Esophagus squamous epithelium (tissue), 5 donors: Measurements from ENCODE around the gene COL5A2. TPM values are rescaled to one million over a fixed set of nuclear protein-coding genes. Genes with fewer than 3 reads are reported as not detected.

ENCODE experiments used
- DNase-seq: peaks from one replicate; lab custom pipeline; 2025; lab: John Stamatoyannopoulos, UW
- H3K27ac ChIP-seq, 4 donors: fragments of 200-600 bp; sonication (generic); one replicate each; pipeline ENCODE4 v1.5.1; 2016 to 2019; ENCODE audit warnings: mild to moderate bottlenecking in 1 of 4
- H3K27me3 ChIP-seq, 4 donors: fragments of 200-600 bp; sonication (generic); 1 replicate in 3 of 4; 2 replicates in 1 of 4; pipeline versions ENCODE4 v1.5.1 to v1.6.0; 2017 to 2021; ENCODE audit warnings: antibody characterized with exemption in 1 of 4
- H3K36me3 ChIP-seq, 3 donors: fragments of 200-600 bp; sonication (generic); one replicate each; pipeline ENCODE4 v1.5.1; 2016 to 2019
- H3K4me1 ChIP-seq, 3 donors: fragments of 200-600 bp; sonication (generic); one replicate each; pipeline ENCODE4 v1.5.1; 2017 to 2019
- H3K4me3 ChIP-seq, 4 donors: fragments of 200-600 bp; sonication (generic); 1 replicate in 3 of 4; 2 replicates in 1 of 4; pipeline ENCODE4 v1.5.1; 2016 to 2019; ENCODE audit warnings: mild to moderate bottlenecking in 2 of 4, moderate library complexity in 1 of 4
- H3K9me3 ChIP-seq, 3 donors: fragments of 200-600 bp; sonication (generic); one replicate each; pipeline ENCODE4 v1.5.1; 2016 to 2019
- CTCF ChIP-seq, 6 experiments: fragments of 450-650 bp in 4 of 6; fragments of 200-600 bp in 2 of 6; sonication (generic) in 2 of 6; IDR thresholded peaks; one replicate each; pipeline ENCODE4 v1.5.1; 2016 to 2019; ENCODE audit warnings: antibody characterized with exemption in 6 of 6, mild to moderate bottlenecking in 4 of 6, moderate library complexity in 4 of 6
- POLR2A ChIP-seq, 4 donors: fragments of 450-650 bp; IDR thresholded peaks; one replicate each; pipeline ENCODE4 v1.6.1; 2017; ENCODE audit warnings: antibody characterized with exemption in 4 of 4, mild to moderate bottlenecking in 4 of 4, moderate library complexity in 3 of 4
- WGBS, 2 donors: methylation state at CpG; one replicate each; pipeline ENCODE4 v1.1.5; 2018; 5-methylcytosine and 5-hydroxymethylcytosine counted together
- intact Hi-C: fragments of 100-400 bp; cut with DNase I; formaldehyde crosslinking; loops from one replicate; pipeline ENCODE4 v1.15.0; 2022
- total RNA-seq, 4 donors: library from RNA; depleted of rRNA; stranded (reverse); fragments of >200 nt; gene quantifications; one replicate each; pipeline ENCODE4 v1.1.0, GENCODE V29; 2016
- donor health status: DM: yes; HTN: yes; CAD: no.

COL5A2 gene
- total RNA-seq, 4 donors from 2014 or later: 5.6 to 34.3 (median 13.4) TPM

GRCh38 chr2:189057316-189057715 lies 122.2 kb downstream of the COL5A2 start:
- no peaks in the 10 kb centered on the region for H3K9me3 ChIP-seq
- no peaks in the 10 kb centered on the region for H3K4me1 ChIP-seq
- no peak for DNase-seq
- no peak for TF ChIP-seq CTCF (IDR thresholded peaks at IDR 0.05)
- TF ChIP-seq POLR2A (IDR thresholded peaks at IDR 0.05): no peak
- intact Hi-C loops: no loop called here
- H3K27me3 ChIP-seq: no peaks in the 10 kb centered on the region
- H3K27ac ChIP-seq: no peak overlapping the region
- H3K4me3 ChIP-seq: no peak overlapping the region
- H3K36me3 ChIP-seq: peaks cover 0 to 24% (median 5%) of the 10 kb centered on the region in 3 donors
- 78 to 94% methylated on average over 2 of the region's 2 CpGs for WGBS, 2 donors

- WGBS, 2 donors: 57 to 60% methylated on average over 4 of the region's 4 CpGs
Measured at GRCh38 chr2:189056200-189057106, 123.1 kb downstream of the COL5A2 start.

GRCh38 chr2:189050165-189050712 lies 129.3 kb downstream of the COL5A2 start:
- Histone ChIP-seq H3K9me3 (no peaks in the 10 kb centered on the region), H3K27ac (no peak overlapping the region), H3K4me3 (no peak overlapping the region), H3K27me3 (no peaks in the 10 kb centered on the region), H3K36me3 (peaks cover 0 to 56% (median 5%) of the 10 kb centered on the region in 3 donors), H3K4me1 (no peaks in the 10 kb centered on the region)
- WGBS, 2 donors: 74 to 85% methylated on average over 6 to 7 of the region's 7 CpGs
- intact Hi-C loops: no loop called here
- TF ChIP-seq CTCF (IDR thresholded peaks at IDR 0.05) (no peak), POLR2A (IDR thresholded peaks at IDR 0.05) (no peak)
- DNase-seq: no peak

More at GRCh38 chr2:189056200-189057106, 123.1 kb downstream of the COL5A2 start:
- H3K27ac ChIP-seq: no peak overlapping the region
- H3K9me3 ChIP-seq: no peaks in the 10 kb centered on the region
- TF ChIP-seq CTCF (IDR thresholded peaks at IDR 0.05) (no peak), POLR2A (IDR thresholded peaks at IDR 0.05) (no peak)
- no peak overlapping the region for H3K4me3 ChIP-seq
- H3K27me3 ChIP-seq: no peaks in the 10 kb centered on the region
- no peaks in the 10 kb centered on the region for H3K4me1 ChIP-seq
- DNase-seq: no peak
- intact Hi-C loops: no loop called here
- peaks cover 0 to 29% (median 5%) of the 10 kb centered on the region in 3 donors for H3K36me3 ChIP-seq

- Histone ChIP-seq H3K27me3 (no peaks in the 10 kb centered on the region), H3K4me3 (no peak overlapping the region), H3K9me3 (no peaks in the 10 kb centered on the region), H3K4me1 (no peaks in the 10 kb centered on the region), H3K36me3 (peaks cover 0 to 56% (median 5%) of the 10 kb centered on the region in 3 donors), H3K27ac (no peak overlapping the region)
- DNase-seq: no peak
- intact Hi-C loops: no loop called here
- 84 to 88% methylated on average over 1 of the region's 1 CpG for WGBS, 2 donors
- TF ChIP-seq POLR2A (IDR thresholded peaks at IDR 0.05): no peak
Measured at GRCh38 chr2:189049709-189050164, 129.8 kb downstream of the COL5A2 start.

- intact Hi-C loops: no loop called here
- no peak overlapping the region for H3K4me3 ChIP-seq
- TF ChIP-seq POLR2A (IDR thresholded peaks at IDR 0.05): no peak
- TF ChIP-seq CTCF (IDR thresholded peaks at IDR 0.05): no peak
- no peaks in the 10 kb centered on the region for H3K9me3 ChIP-seq
- H3K4me1 ChIP-seq: no peaks in the 10 kb centered on the region
- peaks cover 0 to 51% (median 5%) of the 10 kb centered on the region in 3 donors for H3K36me3 ChIP-seq
- H3K27ac ChIP-seq: no peak overlapping the region
- H3K27me3 ChIP-seq: no peaks in the 10 kb centered on the region
- DNase-seq: no peak
- 86 to 87% methylated on average over 3 of the region's 3 CpGs for WGBS, 2 donors
Measured at GRCh38 chr2:189048189-189048588, 131.4 kb downstream of the COL5A2 start.
